Renal cortical epithelial cell (primary cell): ENCODE data around the gene SPRY1. TPM values are rescaled to one million over a fixed set of nuclear protein-coding genes. Genes with fewer than 3 reads are reported as not detected.
A peak's percentile ranks its signal among the peaks of the same experiment; 100 is the strongest.

Source experiments
- DNase-seq: peaks from one replicate; pipeline ENCODE4 v3.0.0-alpha.2; 2011; ENCODE audit warnings: low read depth
- total RNA-seq: library from RNA; depleted of rRNA; stranded (reverse); fragments of >200 nt; gene quantifications from 2 replicates; pipeline ENCODE4 v1.2.3, GENCODE V29; 2014

Gene SPRY1, protein sequence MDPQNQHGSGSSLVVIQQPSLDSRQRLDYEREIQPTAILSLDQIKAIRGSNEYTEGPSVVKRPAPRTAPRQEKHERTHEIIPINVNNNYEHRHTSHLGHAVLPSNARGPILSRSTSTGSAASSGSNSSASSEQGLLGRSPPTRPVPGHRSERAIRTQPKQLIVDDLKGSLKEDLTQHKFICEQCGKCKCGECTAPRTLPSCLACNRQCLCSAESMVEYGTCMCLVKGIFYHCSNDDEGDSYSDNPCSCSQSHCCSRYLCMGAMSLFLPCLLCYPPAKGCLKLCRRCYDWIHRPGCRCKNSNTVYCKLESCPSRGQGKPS
- 7.9 and 8.0 TPM in 2 replicates for total RNA-seq

DNA sequence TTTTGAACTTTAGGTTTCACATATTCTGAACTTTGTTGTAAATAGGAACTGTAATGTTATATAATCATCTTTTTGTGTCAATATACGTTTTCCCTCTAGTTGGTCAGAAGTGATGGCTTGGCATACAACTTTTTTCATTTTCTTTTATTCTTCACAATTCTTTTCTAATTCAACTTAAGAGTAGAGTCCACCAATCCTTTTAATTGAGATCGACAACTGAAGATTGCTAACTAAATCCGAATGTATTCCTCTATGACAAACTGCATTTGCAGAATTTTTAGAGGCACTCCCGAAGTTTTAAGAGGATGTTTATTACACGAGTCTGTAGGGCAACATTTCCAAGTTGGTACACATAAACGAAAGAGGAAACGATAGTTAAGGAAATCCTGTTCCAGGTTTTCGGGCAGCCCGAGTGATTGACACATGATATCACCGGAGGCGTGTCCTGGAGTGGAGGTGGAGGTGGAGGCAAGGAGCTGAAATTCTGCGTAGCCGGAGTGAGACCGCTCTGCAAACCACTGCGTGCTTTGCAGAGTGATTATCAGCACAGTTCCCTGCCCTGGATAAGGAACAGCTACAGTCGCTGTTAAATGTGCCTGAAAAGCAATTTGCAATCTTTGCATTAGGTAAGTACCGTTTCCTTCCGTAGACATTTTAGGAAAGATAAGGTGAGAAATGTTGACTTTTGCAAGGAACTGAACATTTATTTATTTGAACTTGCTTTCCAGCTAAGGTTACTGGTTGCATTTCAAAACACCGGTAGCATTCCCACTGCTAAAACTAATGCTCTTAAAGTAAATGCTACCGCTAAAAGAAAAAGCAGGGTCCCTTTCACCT, at the start of gene SPRY1:
TSS of gene SPRY1 (plus strand) at position 489 of the 837 bp plus-strand sequence. CDS start 4,797 bp downstream, outside the sequence.
- peak; percentile 90 for DNase-seq

DNA sequence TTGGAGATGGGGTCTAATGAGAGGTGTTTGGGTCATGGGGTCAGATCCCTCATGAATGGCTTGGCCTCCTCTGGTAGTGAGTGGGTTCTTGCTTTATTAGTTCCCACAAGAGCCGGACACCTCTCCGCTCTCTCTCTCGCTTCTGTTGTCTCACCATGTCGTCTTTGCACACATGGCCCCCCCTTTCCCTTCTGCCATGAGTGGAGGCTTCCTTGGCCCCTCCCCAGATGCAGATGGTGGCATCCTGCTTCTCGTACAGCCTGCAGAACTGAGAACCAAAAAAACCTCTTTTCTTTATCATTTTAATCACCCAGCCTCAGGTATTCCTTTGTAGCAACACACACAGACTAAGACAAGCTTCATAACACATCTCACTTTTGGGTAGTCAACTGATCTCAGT, 49.6 kb upstream of the SPRY1 start:
- DNase-seq = no peak

DNA sequence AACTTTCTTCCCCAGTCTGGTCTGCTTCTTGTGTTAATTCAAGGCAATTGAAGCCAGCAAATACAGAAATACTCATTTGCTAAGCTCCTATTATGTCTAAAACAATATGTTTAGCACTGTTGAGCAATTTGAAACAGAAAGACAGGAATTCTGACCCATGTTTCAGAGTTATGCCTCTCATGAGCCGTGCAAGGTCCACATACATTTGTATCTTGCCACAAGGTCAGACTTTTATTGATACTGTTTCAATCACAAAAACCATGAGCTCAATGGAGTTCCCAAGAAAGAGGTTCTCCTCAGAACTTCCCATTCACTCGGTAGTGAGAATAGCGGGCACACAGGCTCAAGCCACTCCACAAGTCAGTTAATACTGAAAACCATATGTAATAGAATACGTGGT, 47.6 kb upstream of the SPRY1 start:
- no peak for DNase-seq

DNA sequence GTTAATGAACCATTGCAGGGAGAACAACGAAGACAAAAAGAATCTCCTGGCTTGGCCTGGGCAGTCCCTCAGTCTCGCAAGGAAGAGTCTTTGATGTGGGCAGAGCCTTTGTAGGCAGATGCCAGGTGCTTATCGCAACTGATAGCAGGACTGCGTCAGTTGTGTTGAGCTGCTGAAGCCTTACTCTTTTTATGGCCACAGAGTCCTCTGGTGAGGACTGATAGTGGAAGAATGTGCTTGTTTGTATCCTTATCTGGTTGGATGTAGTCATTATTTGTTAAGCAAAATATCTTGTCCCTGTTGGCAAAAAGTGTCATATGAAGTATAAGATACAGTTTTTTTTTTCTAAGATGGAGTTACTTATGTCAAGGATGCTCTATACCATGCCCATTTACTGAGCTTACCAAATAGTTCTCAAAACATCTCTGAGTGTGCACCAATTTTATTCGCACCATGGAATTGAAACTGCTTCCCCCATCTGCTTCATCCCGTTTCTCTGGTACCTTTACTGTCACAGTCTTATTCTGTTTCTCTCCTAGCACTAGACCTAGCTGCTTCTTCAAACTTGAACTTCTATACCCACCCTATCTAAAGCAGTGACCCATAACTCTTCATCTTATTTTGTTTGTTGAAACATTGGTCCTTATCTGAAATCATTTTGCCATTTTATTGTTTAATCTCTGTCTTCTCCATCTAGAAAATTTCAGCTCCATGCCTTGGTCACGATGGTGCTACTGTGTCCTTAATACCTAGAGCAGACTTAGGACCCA, 47.0 kb upstream of the SPRY1 start:
- peak; percentile 30 for DNase-seq

DNA sequence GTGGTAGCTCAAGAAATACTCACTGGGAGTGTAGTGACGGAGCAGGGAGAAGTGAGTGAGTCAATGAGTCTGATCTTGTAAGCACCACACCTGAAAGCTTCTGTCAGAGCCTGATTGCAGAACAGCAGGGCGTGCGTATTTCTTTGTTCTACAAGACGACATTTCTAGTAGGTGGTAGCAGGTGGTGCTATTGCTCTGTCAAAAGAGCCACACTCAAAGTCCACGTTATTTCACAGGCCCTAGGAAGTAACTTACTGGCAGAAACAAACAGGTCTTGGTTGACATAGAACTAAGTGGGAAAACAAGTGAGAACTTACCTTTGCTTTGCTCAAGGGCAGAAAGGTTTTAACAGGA, 46.4 kb upstream of the SPRY1 start:
- DNase-seq = peak; percentile 81

DNA sequence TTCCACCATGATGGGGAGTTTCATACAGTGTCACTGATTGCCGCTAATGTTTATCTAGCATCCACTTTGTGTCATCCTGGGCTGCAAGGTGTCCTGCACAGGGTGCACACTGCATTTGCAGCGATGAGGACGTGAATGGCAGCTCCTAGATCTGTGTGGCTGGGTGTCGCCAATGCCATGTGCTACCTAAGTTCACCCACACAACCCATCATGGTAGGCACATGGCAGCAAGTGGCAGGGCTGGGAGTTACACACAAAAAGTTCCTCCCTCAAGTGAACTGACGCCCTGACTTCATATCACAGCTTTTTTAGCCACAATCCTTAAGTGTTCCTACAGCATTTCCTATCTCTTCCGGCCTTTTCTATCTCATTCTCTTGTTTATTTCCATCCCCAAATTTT, 45.9 kb upstream of the SPRY1 start:
- no peak for DNase-seq

DNA sequence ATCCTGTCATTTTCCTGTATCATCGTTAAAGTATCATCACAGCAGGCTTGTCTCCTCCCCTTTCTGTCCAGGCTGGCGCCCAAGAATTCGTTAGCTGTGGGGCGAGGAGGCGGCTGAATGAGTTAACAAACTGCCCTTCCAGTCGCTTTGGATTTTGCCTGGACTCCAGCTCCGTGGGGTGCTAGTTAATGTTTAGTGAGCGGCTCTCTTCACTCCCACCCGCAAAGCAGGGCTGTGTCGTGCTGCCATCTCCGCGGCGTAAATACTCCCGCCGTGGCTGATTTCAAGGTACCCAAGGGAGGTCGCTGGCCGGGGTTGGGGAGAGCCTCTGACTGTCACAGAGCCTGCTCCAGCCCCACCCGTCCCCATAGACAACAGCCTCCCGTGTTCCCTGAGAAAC, 44.9 kb upstream of the SPRY1 start:
- peak; percentile 74 for DNase-seq

DNA sequence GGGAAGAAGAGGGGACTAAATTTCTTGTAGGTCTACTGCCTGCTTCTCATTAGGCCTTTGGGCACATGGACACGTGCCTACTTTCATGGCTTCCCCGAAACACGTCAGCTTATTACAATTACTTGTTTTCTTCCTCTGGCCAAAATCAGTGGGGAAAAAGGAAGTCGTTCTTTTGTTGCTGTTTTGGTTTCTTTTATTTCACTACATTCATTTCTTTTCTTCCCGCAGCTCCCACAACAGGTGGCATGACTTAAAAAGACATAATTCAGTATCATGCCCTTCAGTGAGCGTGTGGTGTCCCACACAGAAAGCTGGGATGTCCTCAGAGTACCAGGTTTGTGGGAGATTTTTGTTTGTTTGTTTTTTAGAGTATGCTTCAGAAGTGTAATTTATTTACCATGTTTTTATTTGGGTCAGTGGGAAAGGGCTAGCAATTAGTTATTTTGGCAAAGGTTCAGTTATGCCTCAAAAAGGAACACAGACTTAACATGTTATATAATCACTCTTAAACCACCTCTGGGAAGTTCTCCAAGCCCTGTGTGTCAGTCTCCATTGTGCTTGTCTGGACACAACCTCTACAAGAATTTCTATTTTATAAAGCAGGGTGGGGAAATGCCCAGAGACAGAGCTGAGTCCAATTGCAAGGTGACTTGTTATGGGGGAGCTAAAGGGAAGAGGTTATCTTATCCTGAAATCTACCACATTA, 44.2 kb upstream of the SPRY1 start:
- peak; percentile 89 for DNase-seq

DNA sequence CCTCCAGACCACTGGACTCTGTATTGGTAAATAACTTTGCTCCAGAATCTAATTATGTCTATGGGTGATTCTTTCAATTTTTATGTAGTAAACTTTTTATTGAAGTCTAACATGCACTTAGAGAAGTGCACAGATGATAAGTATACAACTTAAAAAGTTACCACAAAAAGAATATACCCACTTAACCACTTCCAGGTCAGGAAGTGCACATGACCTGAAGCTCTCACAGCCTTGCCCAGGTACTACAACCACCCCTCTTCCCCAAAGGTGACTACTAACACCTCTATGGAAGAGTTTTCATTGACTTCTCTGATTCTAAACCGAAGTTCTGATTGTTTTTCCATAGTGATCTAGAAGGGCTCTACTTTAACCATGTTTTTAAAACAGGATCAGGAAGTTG, 43.6 kb upstream of the SPRY1 start:
- DNase-seq = no peak

DNA sequence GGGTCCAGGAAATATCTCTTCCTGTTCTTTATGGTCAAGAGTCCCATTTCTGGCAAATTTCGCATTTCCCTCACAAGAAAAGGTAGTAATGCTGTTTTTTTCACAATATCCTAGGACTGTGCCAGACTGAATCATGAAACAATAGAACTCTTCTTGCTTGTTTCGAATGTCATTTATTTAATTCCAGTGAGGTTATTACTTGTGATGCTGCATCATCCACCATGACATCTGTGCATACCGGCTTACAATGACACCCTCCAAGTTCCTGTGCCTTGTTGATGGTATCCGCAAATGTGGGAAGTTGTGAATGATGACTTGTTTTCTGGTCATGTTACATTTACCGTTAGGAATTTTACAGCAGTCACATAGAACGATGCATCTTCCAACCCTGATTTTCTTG, 42.9 kb upstream of the SPRY1 start:
- DNase-seq = no peak

DNA sequence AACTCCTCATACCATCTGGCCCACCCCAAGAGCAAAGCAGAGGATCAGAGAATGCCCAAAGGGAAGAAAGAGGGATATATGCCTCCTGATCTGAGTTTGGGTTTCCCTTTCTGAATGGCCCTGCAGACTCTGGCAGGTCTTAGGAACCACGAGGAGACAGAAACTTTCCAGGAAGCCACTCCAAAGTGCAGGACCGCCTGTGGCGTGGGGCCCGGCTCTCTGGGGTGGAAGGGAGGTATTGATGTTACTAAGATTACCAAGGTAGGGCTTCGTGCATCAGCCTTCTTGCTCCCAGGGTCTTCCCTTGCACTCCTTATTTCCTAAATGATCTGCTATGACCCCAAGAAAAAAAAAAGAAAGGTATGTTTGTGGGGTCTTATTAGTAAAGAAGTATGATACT, 41.9 kb upstream of the SPRY1 start:
- no peak for DNase-seq

DNA sequence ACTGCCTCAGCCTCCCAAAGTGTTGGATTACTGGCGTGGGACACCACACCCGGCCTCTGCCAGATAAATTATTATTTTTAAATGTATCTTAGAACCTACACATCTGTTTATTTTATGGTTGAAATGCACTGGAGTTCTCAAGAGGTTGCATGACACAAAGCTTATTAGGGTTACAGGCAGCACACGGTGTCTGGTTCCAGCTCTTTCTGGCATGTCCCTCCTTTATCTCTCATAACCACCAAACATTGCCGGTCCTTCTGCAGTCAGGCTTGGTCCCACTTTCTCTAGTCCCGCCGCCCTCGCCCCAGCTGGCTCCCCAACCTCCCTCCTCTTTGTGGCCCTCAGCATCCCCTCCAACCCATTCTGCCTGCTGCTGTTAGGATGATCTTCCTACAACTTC, 39.7 kb upstream of the SPRY1 start:
- no peak for DNase-seq

DNA sequence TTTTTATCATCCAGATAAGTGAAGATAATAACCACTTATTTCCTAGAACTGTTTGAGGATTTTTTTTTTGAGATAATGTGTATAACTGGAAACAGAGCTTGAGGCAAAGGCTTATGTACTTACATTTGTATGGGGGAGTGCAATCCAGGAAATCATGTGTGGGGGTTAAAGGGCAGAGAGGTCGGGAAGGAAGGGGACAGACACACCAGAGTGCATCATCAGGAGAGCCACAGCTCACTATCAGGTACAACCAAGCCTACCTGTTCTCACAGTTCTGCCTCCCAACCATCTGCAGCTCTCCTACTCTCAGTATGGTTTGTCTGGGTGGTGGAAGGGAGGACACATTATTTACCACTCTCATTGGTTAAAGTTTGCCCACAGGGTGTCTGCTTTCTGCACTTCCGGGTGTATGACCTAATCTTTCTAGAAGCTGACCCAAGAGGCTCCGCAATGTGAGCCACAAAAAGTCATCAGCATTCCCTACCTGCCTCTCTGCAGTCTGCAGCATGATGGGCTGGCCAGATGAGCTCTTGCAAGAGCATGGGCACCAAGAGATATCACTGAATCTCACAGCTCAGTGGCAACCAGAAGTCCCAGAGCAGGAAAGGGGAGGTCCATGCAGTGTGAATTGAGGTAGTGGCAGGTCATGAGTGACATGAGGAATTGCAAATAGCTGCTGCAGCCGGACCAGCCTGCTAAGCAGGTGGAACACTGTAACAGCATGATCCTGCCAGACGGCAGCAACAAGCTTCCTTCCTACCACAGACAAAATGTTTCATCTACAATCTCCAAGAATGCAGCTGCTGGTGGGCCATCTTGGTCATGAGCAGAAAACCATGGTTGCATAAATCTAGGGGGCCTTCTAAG, 36.9 kb upstream of the SPRY1 start:
- DNase-seq = no peak

DNA sequence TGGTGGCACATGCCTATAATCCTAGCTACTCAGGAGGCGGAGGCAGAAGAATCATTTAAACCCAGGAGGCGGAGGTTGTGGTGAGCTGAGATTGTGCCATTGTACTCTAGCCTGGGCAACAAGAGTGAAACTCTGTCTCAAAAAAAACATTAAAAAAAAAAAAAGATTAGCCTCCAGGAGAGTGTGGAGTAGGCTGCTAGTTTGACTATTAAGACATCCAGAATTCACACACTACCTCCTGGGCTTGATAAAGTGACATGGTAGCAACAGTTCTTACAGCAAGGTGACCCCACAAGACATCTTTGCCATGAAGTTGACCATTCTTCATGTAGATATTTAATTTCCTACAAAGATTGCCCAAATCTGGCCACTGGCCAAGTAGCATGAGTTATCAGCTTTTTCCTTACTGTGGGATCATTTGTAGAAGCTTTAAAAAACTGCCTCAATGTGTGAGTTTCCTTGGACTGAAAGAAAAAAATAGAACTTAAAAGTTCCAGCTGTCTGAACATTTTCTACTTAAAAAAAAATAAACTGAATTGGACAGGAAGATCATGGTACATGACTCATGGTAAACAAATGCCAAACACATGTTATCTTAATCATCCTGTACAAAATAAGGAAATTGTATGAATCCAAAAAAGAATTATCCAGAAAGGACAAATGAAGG, 35.3 kb upstream of the SPRY1 start:
- peak; percentile 80 for DNase-seq

DNA sequence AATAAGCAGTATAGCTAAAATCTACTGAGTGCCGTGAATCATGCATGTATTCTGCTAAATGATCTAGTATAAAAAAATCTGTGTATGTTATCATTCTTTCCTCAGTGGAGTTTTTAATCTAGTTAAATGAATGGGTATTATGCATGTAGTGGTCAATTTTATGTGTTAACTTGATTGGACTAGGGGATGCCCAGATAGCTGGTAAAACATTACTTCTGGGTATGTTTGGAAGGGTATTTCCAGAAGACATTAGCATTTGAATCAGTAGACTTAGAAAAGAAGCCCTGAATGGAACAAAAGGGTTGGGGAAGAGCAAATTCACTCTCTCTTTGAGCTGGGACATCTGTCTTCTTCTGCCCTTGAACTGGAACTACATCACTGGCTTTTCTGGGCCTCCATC, 34.5 kb upstream of the SPRY1 start:
- DNase-seq = no peak

DNA sequence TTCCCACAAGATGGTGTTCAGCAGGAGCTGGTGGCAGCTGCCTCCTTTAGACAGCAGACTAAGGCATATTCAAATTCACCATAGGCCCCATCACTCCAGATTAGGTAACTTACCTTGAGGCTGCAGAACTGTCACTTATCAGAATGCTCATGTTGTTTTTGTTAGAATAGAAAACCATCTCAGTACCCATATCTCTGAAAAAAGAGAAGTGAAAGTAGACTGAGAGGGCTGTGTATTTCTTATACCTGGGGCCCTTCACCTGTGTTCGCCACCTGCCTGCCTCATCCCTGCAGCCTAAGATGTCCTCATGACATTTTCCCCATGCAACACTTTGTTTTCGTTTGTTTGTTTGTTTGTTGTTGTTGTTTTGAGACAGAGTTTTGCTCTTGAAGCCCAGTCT, 32.9 kb upstream of the SPRY1 start:
- no peak for DNase-seq

DNA sequence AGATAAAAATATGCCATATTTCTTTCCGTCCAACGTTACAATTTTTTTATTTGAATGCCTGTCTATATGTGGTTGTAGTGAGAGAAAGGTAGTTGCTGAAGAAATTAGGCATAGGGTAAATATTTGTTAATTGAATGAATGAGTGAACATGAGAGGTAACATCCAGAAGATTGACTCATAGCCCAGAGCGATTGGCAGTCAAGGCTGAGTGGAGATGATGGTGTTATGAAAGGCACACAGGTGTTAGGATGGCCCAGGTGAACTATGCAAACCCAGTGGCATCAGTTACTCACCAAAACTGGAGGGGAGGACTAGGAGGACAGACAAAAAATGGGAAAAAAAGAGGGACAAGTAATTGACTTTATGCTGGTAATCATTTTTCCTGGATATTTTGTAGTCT, 31.7 kb upstream of the SPRY1 start:
- DNase-seq = peak; percentile 48

DNA sequence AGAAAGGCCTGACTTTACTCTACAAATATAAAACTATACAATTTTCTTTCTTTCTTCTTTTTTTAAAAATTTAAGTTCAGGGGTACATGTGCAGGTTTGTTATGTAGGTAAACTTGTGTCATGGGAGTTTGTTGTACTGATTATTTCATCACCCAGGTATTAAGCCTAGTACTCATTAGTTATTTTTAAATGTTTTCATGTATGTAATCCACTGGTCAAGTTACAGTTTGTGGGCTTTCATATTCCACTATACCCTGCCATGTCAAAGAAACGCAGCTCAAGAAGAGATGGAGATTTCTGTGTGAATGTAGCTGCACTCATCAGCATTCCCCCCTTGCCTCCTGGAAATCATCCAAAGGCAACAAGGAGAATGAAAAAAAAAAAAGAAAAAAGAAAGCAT, 31.2 kb upstream of the SPRY1 start:
- DNase-seq = no peak

DNA sequence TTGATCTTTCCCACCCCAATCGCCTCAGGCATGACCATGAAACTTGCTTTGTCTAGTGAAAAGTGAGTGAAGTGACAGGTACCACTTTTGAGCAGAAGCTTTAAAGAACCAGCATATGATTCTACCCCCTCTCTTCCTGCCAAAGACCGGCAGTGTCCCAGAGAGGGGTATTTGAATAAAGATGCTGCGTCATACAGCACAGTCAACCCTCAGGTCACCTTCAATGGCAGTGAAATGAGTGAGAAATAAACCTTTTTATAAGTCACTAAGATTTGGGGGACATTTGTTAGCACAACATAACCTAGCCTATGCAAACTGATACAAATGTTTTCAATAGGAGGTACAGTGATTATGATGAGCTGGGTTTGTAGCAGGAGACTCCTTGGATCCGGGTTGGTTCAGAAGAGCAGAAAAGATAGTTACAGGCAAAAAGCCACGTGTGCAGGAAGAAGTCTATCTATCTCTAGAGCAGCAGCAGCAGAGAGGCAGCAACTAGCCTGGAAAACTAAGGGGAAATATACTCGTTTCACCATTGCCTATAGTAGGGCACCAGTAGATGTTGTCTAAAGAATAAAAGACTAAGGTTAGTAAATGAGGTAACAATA, 30.3 kb upstream of the SPRY1 start:
- DNase-seq = no peak

DNA sequence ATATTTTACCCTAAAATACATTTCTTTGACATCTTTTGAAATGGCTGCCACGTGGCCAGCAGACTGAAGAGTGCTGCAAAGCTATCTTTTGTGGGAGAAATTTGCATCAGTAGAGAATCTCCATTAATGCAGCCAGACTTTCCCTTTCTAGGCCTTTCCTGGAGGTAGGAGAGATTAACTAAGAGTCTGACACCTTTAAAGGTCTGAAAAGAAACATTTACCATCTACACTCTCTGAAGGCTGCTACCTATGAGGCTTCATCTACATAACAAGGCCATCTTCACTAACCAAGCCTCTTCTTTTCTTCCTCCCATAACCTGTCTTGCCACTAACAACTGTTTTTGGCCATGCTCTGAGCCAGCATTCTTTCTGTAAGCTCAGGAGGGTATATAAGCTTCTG, 17.8 kb upstream of the SPRY1 start:
- DNase-seq = no peak
